Naive thymus-derived CD4-positive, alpha-beta T cell (primary cell): ENCODE data around the gene GADD45B. TPM values are rescaled to one million over a fixed set of nuclear protein-coding genes. Genes with fewer than 3 reads are reported as not detected.

ENCODE experiments used
- ATAC-seq: fragments of 150-1000 bp; cut with Tn5 transposase; 2 replicates; pipeline ENCODE4 v1.10.0; 2021; ENCODE audit warnings: mild to moderate bottlenecking, moderate library complexity
- CTCF ChIA-PET: fragments of 350-600 bp; sonication (Branson Sonifier 250); formaldehyde crosslinking; loops from one replicate; lab custom pipeline; 2021; ENCODE audit warnings: antibody characterized with exemption; lab: Charles Lee
- POLR2A ChIA-PET: fragments of 350-600 bp; sonication (Branson Sonifier 250); formaldehyde crosslinking; loops from one replicate; lab custom pipeline; 2021; ENCODE audit warnings: antibody characterized with exemption, inconsistent platforms; lab: Charles Lee
- DNase-seq, 9 donors: peaks; one replicate each; pipeline versions ENCODE4 v3.0.0 to v3.0.0-alpha.2; 2020 to 2022; ENCODE audit warnings: mixed read lengths in 1 of 9
- H3K27ac ChIP-seq: one replicate; pipeline ENCODE4 v1.7.0; 2013; ENCODE audit warnings: mild to moderate bottlenecking, low read depth, low read length, moderate library complexity
- H3K27me3 ChIP-seq, 2 donors: one replicate each; pipeline ENCODE4 v1.7.0; 2013; ENCODE audit warnings: low read length in 2 of 2, mild to moderate bottlenecking in 2 of 2, moderate library complexity in 2 of 2; ENCODE audit not compliant: control insufficient read depth in 2 of 2, insufficient read depth in 2 of 2
- H3K36me3 ChIP-seq, 3 experiments: 1 replicate in 2 of 3; 2 replicates in 1 of 3; pipeline ENCODE4 v1.7.0; 2013; ENCODE audit warnings: low read length in 3 of 3, mild to moderate bottlenecking in 3 of 3, moderate library complexity in 1 of 3; ENCODE audit not compliant: insufficient read depth in 3 of 3, control insufficient read depth in 2 of 3
- H3K4me1 ChIP-seq, 2 donors: one replicate each; pipeline ENCODE4 v1.7.0; 2013; ENCODE audit warnings: low read length in 2 of 2, mild to moderate bottlenecking in 2 of 2, moderate library complexity in 1 of 2; ENCODE audit not compliant: control insufficient read depth in 2 of 2, insufficient read depth in 2 of 2
- H3K4me3 ChIP-seq: 2 replicates; pipeline ENCODE4 v1.7.0; 2013; ENCODE audit warnings: mild to moderate bottlenecking, low read length
- H3K9me3 ChIP-seq, 3 experiments: 1 replicate in 2 of 3; 2 replicates in 1 of 3; pipeline ENCODE4 v1.7.0; 2013; ENCODE audit warnings: low read length in 3 of 3; ENCODE audit not compliant: control insufficient read depth in 2 of 3
- H3K27ac Mint-ChIP-seq, 9 donors: one replicate each; pipeline ENCODE4 v1.8.0; 2020 to 2022; ENCODE audit warnings: mixed read lengths in 9 of 9, mild to moderate bottlenecking in 8 of 9, moderate library complexity in 5 of 9, inconsistent platforms in 2 of 9
- H3K27me3 Mint-ChIP-seq, 5 donors: one replicate each; pipeline ENCODE4 v1.8.0; 2021 to 2022; ENCODE audit warnings: mixed read lengths in 5 of 5, mild to moderate bottlenecking in 1 of 5
- H3K36me3 Mint-ChIP-seq, 5 donors: one replicate each; pipeline ENCODE4 v1.8.0; 2020 to 2022; ENCODE audit warnings: mixed read lengths in 5 of 5, mild to moderate bottlenecking in 3 of 5, inconsistent platforms in 1 of 5
- H3K4me1 Mint-ChIP-seq, 7 donors: one replicate each; pipeline ENCODE4 v1.8.0; 2020 to 2022; ENCODE audit warnings: mixed read lengths in 7 of 7, mild to moderate bottlenecking in 3 of 7, inconsistent platforms in 1 of 7
- H3K4me3 Mint-ChIP-seq, 10 donors: one replicate each; pipeline ENCODE4 v1.8.0; 2020 to 2022; ENCODE audit warnings: mild to moderate bottlenecking in 10 of 10, mixed read lengths in 10 of 10, moderate library complexity in 6 of 10, inconsistent platforms in 2 of 10
- H3K9me3 Mint-ChIP-seq, 11 donors: one replicate each; pipeline ENCODE4 v1.8.0; 2020 to 2022; ENCODE audit warnings: mixed read lengths in 11 of 11, mild to moderate bottlenecking in 4 of 11, inconsistent platforms in 1 of 11, moderate library complexity in 1 of 11
- intact Hi-C, 2 donors: fragments of 100-400 bp; cut with micrococcal nuclease; formaldehyde crosslinking; loops; one replicate each; pipeline ENCODE4 v1.15.1; 2023
- polyA plus RNA-seq, 2 donors: library from polyadenylated mRNA; unstranded; fragments of 300-500 nt; fragmentation: Illumina TruSeq; gene quantifications; one replicate each; pipeline ENCODE4 v1.2.3, GENCODE V29; 2021
- total RNA-seq, 6 experiments: library from RNA in 5 of 6; stranded (reverse) in 5 of 6; gene quantifications; 1 replicate in 5 of 6; 2 replicates in 1 of 6; pipeline ENCODE4 v1.2.3 and lab custom pipeline; 2021 to 2026

GADD45B gene
- total and polyA plus RNA-seq, 7 experiments from 2014 or later: 30.1 to 157 (median 82.8) TPM

DNA sequence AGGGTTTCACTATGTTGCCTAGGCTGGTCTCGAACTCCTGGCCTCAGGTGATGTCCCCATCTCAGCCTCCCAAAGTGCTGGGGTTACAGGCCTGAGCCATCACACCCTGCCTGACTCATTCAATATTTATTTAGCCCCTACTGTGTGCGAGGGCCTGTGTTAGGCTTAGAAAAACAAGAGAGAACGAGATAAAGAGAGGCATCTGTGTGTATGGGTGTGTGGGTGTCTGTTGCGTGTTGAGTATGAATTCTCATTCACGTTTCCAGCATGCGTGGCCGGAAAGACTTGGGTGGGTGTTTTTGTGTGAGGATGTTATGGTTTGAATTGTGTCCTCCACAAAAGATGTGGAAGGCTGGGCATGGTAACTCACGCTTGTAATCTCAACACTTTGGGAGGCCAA is 9.5 kb downstream of the GADD45B start:
- intact Hi-C loops: no loop called here
- peak overlapping the region in 1 of 9 donors; percentile 78 for H3K27ac Mint-ChIP-seq

DNA sequence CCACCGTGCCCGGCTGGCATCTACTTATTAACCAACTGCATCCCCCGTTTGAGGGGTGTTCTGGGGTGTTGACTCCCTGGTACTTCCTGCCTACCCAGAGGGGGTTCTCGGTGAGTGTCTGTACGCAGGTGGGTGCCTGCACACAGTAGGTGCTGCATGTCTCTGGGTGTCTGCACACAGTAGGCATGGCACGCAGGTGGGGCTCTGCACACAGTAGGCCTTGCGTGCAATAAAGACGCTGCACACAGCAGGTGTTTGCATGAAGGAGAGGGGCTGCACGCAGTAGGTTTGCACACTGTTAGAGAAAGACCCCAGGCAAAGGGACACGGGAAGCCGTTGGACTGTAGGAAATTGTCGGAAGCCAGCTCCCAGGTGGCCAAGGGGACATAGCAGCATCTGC is 11.2 kb downstream of the GADD45B start:
- Histone ChIP-seq H3K4me1 (peaks cover 4 to 7% of the 10 kb centered on the region in 2 donors), H3K27me3 (peaks cover 4 to 8% of the 10 kb centered on the region in 2 donors), H3K36me3 (no peaks in the 10 kb centered on the region), H3K4me3 (no peak overlapping the region), H3K27ac (no peak overlapping the region), H3K9me3 (peaks cover 0 to 17% (median 0%) of the 10 kb centered on the region in 3 experiments)
- Mint-ChIP-seq H3K9me3 (peaks cover 0 to 24% (median 12%) of the 10 kb centered on the region in 11 donors), H3K27ac (no peak overlapping the region), H3K27me3 (peaks cover 14 to 60% (median 20%) of the 10 kb centered on the region in 5 donors), H3K36me3 (peaks cover 0 to 6% (median 3%) of the 10 kb centered on the region in 5 donors), H3K4me3 (peak overlapping the region in 1 of 10 donors; percentile 41), H3K4me1 (peaks cover 12 to 18% (median 15%) of the 10 kb centered on the region in 7 donors)
- DNase-seq (no peak), ATAC-seq (no peak)
- ChIA-PET POLR2A (interaction anchor here (4.1 kb wide), 1 partner anchor 10 kb away, joined by 37 read pairs; the partner anchor contains the start of gene GADD45B), CTCF (interaction anchor here (1.6 kb wide), 1 partner anchor 11 kb away, joined by 5 read pairs; the partner anchor contains the start of gene GADD45B)
- intact Hi-C loops: no loop called here

More for the DNA sequence above, 9.5 kb downstream of the GADD45B start:
- DNase-seq (no peak), ATAC-seq (no peak)
- Histone ChIP-seq H3K27me3 (peaks cover 4 to 8% of the 10 kb centered on the region in 2 donors), H3K4me3 (no peak overlapping the region), H3K9me3 (peaks cover 0 to 19% (median 0%) of the 10 kb centered on the region in 3 experiments), H3K36me3 (no peaks in the 10 kb centered on the region), H3K27ac (no peak overlapping the region), H3K4me1 (peaks cover 4 to 7% of the 10 kb centered on the region in 2 donors)
- Mint-ChIP-seq H3K36me3 (peaks cover 0 to 6% (median 3%) of the 10 kb centered on the region in 5 donors), H3K9me3 (peaks cover 0 to 29% (median 13%) of the 10 kb centered on the region in 11 donors), H3K4me1 (peaks cover 6 to 16% (median 11%) of the 10 kb centered on the region in 7 donors), H3K27me3 (peaks cover 5 to 44% (median 6%) of the 10 kb centered on the region in 5 donors), H3K4me3 (no peak overlapping the region)
- POLR2A ChIA-PET: interaction anchor here (1.5 kb wide), 1 partner anchor 9 kb away, joined by 13 read pairs; the partner anchor contains the start of gene GADD45B
- CTCF ChIA-PET: no interaction called here

- H3K27me3 ChIP-seq: peaks cover 4 to 8% of the 10 kb centered on the region in 2 donors
- no peaks in the 10 kb centered on the region for H3K36me3 ChIP-seq
- Mint-ChIP-seq H3K27me3 (peaks cover 18 to 68% (median 27%) of the 10 kb centered on the region in 5 donors), H3K4me1 (peaks cover 12 to 21% (median 16%) of the 10 kb centered on the region in 7 donors), H3K27ac (no peak overlapping the region), H3K4me3 (peak overlapping the region in 1 of 10 donors; percentile 41), H3K36me3 (peaks cover 0 to 6% (median 3%) of the 10 kb centered on the region in 5 donors), H3K9me3 (peaks cover 0 to 18% (median 9%) of the 10 kb centered on the region in 11 donors)
- peaks cover 4 to 7% of the 10 kb centered on the region in 2 donors for H3K4me1 ChIP-seq
- no peak overlapping the region for H3K4me3 ChIP-seq
- DNase-seq (no peak), ATAC-seq (peak; percentile 34)
- intact Hi-C loops: loop anchor here in 1 of 2 donors (1.0 kb wide), 1 partner anchor 10 kb away; no protein-coding TSS in a partner anchor
- peaks cover 0 to 11% (median 0%) of the 10 kb centered on the region in 3 experiments for H3K9me3 ChIP-seq
- ChIA-PET CTCF (interaction anchor here (1.6 kb wide), 1 partner anchor 11 kb away, joined by 5 read pairs; the partner anchor contains the start of gene GADD45B), POLR2A (interaction anchor here (1.5 to 4.1 kb wide), 2 partner anchors 8 to 10 kb away, joined by 6 to 37 read pairs; partner anchors contain the start of gene GADD45B)
- H3K27ac ChIP-seq: no peak overlapping the region
Observed at GRCh38 chr19:2487842-2488241, 11.9 kb downstream of the GADD45B start.

DNA sequence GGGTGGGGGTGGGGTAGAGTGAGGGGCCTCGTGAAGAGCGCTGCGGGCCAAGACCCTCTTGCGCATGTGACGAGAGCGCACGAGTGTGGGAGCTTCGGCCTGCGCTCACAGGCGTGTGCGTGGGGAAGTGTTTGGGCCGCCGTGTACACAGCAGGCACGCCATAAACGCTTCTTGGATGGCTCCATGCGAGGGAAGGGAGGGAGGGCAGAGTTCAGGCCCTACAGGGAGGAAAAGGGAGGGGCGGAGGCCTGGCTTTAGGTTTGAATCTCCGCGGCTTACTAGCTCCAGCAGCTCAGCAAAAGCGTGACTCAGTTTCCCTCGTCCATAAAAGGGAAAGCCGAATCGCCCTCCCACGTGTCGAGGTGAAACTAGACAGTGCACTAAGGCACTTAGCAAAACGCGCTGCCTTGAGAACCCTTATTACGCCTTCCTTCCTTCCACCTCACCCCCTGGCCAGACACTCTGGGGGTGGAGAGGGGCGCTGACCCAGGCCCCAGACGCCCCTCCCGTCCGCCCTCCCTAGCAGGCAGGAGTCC is 12.5 kb downstream of the GADD45B start:
- Mint-ChIP-seq H3K4me1 (peaks cover 12 to 22% (median 18%) of the 10 kb centered on the region in 7 donors), H3K9me3 (peaks cover 0 to 11% (median 5%) of the 10 kb centered on the region in 11 donors), H3K4me3 (peak overlapping the region in 6 of 10 donors; percentile 23 to 77 (median 56)), H3K27me3 (peaks cover 19 to 70% (median 27%) of the 10 kb centered on the region in 5 donors), H3K27ac (no peak overlapping the region), H3K36me3 (peaks cover 0 to 6% (median 3%) of the 10 kb centered on the region in 5 donors)
- DNase-seq (no peak), ATAC-seq (peak; percentile 12)
- Histone ChIP-seq H3K27ac (no peak overlapping the region), H3K27me3 (peaks cover 4 to 8% of the 10 kb centered on the region in 2 donors), H3K9me3 (peaks cover 0 to 4% (median 0%) of the 10 kb centered on the region in 3 experiments), H3K36me3 (no peaks in the 10 kb centered on the region), H3K4me1 (peaks cover 4 to 7% of the 10 kb centered on the region in 2 donors), H3K4me3 (peak overlapping the region; percentile 13)
- intact Hi-C loops: loop anchor here in 1 of 2 donors (1.0 kb wide), 1 partner anchor 10 kb away; no protein-coding TSS in a partner anchor
- ChIA-PET CTCF (interaction anchor here (1.6 kb wide), 1 partner anchor 12 kb away, joined by 5 read pairs; the partner anchor contains the start of gene GADD45B), POLR2A (interaction anchor here (1.5 to 4.1 kb wide), 3 partner anchors 8 to 15 kb away, joined by 4 to 37 read pairs (median 6); partner anchors contain the start of gene GADD45B)

GRCh38 chr19:2488942-2489731 is 13.2 kb downstream of the GADD45B start:
- peaks cover 8 to 28% (median 22%) of the 10 kb centered on the region in 7 donors for H3K4me1 Mint-ChIP-seq
- peaks cover 20 to 77% (median 27%) of the 10 kb centered on the region in 5 donors for H3K27me3 Mint-ChIP-seq
- no peaks in the 10 kb centered on the region for H3K36me3 ChIP-seq
- peaks cover 0 to under 1% (median 0%) of the 10 kb centered on the region in 5 donors for H3K36me3 Mint-ChIP-seq
- peak overlapping the region; percentile 32 to 88 (median 65) for H3K4me3 Mint-ChIP-seq
- H3K4me1 ChIP-seq: peaks cover 4 to 7% of the 10 kb centered on the region in 2 donors
- H3K27me3 ChIP-seq: peaks cover 4 to 8% of the 10 kb centered on the region in 2 donors
- ATAC-seq (peak; percentile 20), DNase-seq (no peak)
- H3K9me3 Mint-ChIP-seq: peaks cover 0 to 5% (median 0%) of the 10 kb centered on the region in 11 donors
- no peaks in the 10 kb centered on the region for H3K9me3 ChIP-seq
- H3K27ac Mint-ChIP-seq: no peak overlapping the region
- ChIA-PET POLR2A (interaction anchor here (0.6 to 4.1 kb wide), 4 partner anchors 9 to 118 kb away, joined by 3 to 37 read pairs (median 5); partner anchors contain the start of gene GADD45B), CTCF (no interaction called here)
- intact Hi-C loops: loop anchor here in 1 of 2 donors (1.0 kb wide), 1 partner anchor 11 kb away; no protein-coding TSS in a partner anchor
- H3K27ac ChIP-seq: no peak overlapping the region
- H3K4me3 ChIP-seq: peak overlapping the region; percentile 13
